NCI-H345 (cell line): ENCODE results near the gene ATP10B.
"Not testable (repeated sequence)": the region's sequence is repeated elsewhere in the genome, so short reads cannot be mapped to it uniquely, and the experiment has no call there.

Source experiments
- DNase-seq: peaks from one replicate; lab custom pipeline; 2025; lab: John Stamatoyannopoulos, UW

The ATP10B gene, protein sequence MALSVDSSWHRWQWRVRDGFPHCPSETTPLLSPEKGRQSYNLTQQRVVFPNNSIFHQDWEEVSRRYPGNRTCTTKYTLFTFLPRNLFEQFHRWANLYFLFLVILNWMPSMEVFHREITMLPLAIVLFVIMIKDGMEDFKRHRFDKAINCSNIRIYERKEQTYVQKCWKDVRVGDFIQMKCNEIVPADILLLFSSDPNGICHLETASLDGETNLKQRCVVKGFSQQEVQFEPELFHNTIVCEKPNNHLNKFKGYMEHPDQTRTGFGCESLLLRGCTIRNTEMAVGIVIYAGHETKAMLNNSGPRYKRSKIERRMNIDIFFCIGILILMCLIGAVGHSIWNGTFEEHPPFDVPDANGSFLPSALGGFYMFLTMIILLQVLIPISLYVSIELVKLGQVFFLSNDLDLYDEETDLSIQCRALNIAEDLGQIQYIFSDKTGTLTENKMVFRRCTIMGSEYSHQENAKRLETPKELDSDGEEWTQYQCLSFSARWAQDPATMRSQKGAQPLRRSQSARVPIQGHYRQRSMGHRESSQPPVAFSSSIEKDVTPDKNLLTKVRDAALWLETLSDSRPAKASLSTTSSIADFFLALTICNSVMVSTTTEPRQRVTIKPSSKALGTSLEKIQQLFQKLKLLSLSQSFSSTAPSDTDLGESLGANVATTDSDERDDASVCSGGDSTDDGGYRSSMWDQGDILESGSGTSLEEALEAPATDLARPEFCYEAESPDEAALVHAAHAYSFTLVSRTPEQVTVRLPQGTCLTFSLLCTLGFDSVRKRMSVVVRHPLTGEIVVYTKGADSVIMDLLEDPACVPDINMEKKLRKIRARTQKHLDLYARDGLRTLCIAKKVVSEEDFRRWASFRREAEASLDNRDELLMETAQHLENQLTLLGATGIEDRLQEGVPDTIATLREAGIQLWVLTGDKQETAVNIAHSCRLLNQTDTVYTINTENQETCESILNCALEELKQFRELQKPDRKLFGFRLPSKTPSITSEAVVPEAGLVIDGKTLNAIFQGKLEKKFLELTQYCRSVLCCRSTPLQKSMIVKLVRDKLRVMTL (N-terminal part only)

DNA sequence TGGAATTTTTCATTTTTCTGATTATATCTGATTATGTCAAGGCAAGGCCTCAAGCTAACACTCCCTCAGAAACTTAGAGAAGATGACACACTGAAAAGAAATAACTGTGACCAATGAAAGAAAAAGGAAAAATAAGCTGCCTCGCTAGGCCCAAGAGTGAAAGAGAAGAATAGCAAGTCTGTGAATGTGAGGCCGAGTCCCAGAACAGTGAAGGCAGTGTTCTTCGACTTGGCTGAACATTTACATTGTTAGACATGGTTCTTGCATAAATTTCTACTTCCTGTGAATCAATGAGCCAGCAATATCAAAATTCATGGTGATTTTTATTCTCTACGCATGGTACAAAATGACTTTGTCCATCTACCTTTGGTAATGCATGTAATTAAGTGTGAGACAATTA is at the start of gene ATP10B:
Gene ATP10B (minus strand): TSS at position 163 of the 400 bp plus-strand sequence. CDS start 164,137 bp downstream, outside the sequence.
- DNase-seq, result no peak

- no peak for DNase-seq
These were observed 49.6 kb upstream of the ATP10B start for GRCh38 chr5:160901656-160902055.

DNA sequence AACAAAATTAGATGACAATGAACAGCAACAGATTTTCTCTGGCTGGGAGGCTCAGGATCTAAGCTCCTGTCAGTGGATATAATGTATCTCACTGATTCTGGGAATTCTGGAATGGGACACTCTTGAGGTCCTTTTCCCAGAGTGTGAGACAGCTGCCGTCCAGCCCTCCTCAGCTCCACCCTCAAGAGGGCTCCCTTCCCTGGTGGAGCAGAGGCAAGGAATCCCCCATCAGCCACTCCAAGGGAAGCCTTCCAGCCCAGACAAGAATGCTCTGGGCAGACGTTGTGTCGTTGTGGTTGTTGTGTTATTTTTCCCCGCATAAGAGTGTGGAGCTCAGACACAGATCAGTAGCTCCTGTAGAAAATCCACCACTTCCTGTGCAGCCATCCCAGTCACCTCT is 47.7 kb upstream of the ATP10B start:
- no peak for DNase-seq

GRCh38 chr5:160893180-160893964 is 41.4 kb upstream of the ATP10B start:
- not testable (repeated sequence) for DNase-seq

- no peak for DNase-seq
These were observed 35.8 kb upstream of the ATP10B start for GRCh38 chr5:160887780-160888179.

- not testable (repeated sequence) for DNase-seq
These were observed 21.7 kb upstream of the ATP10B start for GRCh38 chr5:160873560-160874200.

- DNase-seq, result no peak
These were observed 18.0 kb upstream of the ATP10B start for GRCh38 chr5:160869989-160870521.

- DNase-seq, result no peak
These were observed 16.0 kb upstream of the ATP10B start for GRCh38 chr5:160867976-160868375.

GRCh38 chr5:160851451-160851850 is 560 bp downstream of the ATP10B start:
- no peak for DNase-seq

- no peak for DNase-seq
These were observed 1.6 kb downstream of the ATP10B start for GRCh38 chr5:160850421-160850820.

GRCh38 chr5:160847526-160848085 is 4.4 kb downstream of the ATP10B start:
- no peak for DNase-seq

- no peak for DNase-seq
These were observed 5.4 kb downstream of the ATP10B start for GRCh38 chr5:160846642-160847041.

- DNase-seq, result no peak
These were observed 7.8 kb downstream of the ATP10B start for GRCh38 chr5:160844177-160844576.

DNA sequence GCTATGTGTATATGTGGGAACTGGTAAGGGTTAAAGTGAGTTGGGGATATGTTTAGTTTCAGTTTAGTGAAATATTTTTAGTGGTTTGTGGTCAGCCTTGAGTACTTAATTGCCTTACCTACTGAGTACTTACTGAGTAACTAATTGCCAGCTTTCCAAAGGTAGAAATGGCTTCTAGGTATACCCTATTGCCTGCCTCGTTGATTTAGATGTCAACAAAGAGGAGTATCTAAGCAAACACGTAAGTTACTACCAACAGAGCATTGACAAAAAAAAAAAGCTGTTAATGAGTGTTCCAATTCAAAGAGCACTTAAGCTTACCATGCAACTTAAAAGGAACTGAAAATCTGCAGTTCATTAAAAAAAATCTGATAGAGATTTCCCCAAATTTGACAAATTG is 8.8 kb downstream of the ATP10B start:
- DNase-seq, result peak; percentile 27

- DNase-seq, result no peak
These were observed 14.0 kb downstream of the ATP10B start for GRCh38 chr5:160837749-160838593.

DNA sequence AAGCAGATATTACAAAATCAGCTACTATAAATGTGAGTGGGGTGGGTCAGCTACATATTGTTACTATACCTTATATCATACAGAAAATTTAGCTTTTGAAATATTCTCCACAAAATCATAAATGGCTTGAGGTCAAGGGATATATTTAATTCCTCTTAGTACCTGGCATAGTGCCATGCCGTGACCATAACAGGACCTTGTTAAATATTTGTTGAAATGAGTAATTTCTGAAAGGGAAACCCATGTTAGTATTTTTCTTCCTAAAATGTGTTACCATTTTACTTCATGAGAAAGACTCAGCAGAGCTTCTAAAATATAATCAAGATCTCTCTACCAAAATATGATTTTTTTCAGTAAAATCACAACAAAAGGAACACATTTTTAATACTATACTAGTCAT is 14.8 kb downstream of the ATP10B start:
- no peak for DNase-seq

- DNase-seq, result no peak
These were observed 16.0 kb downstream of the ATP10B start for GRCh38 chr5:160835818-160836528.

DNA sequence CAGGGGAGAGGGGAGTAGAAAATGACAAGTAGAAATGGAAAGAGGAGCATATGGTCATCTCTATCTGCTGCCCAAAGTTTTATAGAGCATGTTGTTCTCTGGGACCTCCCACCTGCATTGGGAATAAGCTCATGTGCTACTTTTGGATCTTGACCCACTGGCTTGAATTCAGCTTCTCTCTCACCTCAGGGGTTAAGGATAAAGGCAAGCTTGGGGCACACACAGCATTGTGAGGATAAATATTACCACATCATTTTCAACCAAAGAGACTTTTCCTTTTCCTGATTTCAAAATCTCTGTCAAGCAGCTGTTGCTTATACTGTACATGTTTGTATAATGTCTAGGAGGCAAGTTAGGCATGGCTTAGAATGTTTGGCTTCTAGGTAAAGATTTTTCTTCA is 16.6 kb downstream of the ATP10B start:
- DNase-seq, result no peak

- DNase-seq, result no peak
These were observed 18.2 kb downstream of the ATP10B start for GRCh38 chr5:160833806-160834205.
